GM19372 (cell line): Measurements from ENCODE around the gene HSPB9.
"Not testable (repeated sequence)": the region's sequence is repeated elsewhere in the genome, so short reads cannot be mapped to it uniquely, and the experiment has no call there.

ENCODE experiments used
- ATAC-seq: cut with Tn5 transposase; IDR thresholded peaks from one replicate; pipeline ENCODE4 v1.9.1; 2021; ENCODE audit warnings: mild to moderate bottlenecking, low read depth, moderate library complexity; ENCODE audit not compliant: unreplicated experiment

HSPB9 gene

GRCh38 chr17:42138749-42139492 is 16.3 kb downstream of the HSPB9 start:
- no peak for ATAC-seq

DNA sequence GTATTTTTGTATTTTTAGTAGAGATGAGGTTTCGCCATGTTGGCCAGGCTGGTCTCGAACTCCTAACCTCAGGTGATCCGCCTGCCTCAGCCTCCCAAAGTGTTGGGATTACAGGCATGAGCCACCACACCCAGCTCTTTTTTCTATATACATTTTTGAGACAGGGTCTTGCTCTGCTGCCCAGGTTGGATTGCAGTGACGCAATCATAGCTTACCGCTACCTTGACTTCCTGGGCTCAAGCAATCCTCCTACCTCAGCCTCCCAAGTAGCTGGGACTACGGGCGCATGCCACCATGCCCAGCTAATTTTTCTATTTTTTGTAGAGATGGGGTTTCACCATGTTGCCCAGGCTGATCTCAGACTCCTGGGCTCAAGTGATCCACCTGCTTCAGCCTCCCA is 18.1 kb downstream of the HSPB9 start:
- not testable (repeated sequence) for ATAC-seq

DNA sequence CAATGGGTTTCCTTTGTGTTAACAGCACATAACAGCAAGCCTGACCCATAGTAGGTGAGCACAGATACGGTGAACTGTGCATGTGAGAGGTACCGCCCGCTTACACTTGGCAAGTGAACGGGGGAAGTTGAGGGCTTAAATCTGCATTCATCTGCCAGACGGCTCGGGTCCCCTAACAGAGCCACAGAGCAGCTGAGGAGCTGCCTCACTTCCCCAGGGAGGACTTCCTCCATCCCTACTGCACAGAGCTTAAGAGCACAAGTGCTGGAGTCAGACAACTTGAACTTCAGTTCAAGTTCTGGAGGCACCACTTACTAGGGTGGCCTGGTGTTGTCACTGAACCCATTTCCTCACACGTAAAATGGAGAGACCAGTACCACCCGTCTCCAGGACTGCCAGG is 18.8 kb downstream of the HSPB9 start:
- ATAC-seq = no peak

DNA sequence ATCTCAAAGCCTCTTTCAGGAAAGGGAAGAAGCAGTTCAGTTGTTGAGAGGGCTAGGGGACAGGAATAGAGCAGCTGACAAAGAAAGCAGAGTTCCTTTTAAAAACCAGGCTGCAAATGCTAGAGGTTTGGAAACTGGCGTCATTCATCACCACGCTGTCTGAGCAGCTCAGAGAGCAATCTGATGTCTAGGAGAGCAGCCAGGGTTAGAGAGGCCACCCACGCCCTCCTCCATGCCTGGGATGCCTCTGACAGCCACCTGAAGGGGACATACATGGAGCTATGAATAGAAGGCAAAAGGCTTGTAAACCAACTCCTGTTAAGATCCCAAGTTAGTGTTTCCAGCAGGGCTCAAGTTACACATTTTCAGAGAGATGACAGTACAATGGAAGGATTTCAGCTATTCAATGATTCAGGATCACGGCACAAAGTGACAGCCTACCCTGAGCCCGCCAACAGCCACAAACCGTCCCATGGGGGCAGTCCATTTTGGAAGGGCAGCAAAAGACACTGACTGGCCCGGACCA is 19.8 kb downstream of the HSPB9 start:
- no peak for ATAC-seq

- ATAC-seq = not testable (repeated sequence)
Observed at GRCh38 chr17:42143138-42143537, 20.5 kb downstream of the HSPB9 start.

DNA sequence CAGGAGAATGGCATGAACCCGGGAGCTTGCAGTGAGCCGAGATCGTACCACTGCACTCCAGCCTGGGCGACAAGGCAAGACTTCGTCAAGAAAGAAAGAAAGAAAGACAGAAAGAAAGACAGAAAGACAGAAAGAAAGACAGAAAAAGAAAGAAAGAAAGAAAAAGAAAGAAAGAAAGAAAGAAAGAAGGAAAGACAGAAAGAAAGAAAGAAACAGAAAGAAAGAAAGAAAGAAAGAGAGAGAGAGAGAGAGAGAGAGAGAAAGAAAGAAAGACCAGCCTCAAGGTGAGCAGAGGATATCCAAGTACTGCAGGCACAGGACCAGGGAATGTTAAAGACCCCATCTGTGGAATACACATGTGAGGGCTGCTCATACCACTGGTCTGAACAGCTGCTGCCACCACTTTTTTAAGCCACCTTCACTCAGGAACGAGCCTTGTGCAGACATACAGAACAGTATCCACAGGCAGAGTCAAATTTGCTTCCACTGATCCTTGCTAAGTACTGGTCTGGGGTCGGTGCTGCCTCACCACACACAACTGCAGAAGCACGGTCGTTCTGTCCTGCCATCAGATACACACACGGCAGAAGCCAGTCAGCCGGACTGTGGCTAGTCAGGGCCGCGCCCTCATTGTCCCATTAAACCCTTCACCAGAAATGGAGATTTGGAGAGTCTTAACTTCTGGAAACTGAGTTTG is 24.5 kb downstream of the HSPB9 start:
- ATAC-seq = no peak

DNA sequence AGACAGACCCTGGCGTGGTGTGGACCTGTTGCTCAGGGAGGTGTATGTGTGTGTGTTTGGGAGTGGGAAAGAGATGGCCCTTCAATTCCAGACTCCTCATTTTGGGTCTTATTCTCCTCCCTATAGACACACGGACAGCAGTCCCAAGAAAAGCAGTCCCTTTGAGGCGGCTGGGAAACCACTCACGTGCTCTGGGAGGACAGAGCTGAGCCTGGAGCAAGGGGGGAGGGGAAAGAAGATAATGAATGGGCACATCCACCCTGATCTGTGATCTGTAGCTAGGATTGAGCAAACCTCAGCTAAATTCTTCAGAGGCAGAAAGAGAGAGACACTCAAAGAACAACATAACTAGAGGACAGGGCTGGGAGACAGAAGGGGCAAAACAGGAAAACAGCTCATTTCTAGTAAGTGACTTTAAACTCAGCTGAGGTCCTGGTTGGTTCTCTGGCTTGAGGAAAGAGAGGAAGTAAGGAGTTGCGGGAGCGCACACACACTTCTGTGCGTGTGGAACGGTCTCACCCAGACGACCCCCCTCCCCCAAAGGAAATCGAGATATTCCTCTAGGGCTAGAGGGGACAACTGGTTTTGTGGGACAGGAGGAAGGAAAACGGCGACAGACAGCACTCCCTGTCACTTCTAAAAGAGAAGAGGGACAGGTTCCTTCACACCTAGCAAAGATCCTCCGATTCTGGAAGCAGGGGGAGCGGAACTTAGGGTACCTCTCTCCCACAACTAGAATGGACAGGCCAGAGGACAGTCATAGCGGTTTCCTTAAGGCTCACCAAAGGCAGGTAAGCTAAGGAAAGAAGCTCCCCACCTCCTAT is 31.5 kb downstream of the HSPB9 start:
- peak; percentile 6 for ATAC-seq

- no peak for ATAC-seq
Observed at GRCh38 chr17:42155614-42156045, 33.0 kb downstream of the HSPB9 start.

DNA sequence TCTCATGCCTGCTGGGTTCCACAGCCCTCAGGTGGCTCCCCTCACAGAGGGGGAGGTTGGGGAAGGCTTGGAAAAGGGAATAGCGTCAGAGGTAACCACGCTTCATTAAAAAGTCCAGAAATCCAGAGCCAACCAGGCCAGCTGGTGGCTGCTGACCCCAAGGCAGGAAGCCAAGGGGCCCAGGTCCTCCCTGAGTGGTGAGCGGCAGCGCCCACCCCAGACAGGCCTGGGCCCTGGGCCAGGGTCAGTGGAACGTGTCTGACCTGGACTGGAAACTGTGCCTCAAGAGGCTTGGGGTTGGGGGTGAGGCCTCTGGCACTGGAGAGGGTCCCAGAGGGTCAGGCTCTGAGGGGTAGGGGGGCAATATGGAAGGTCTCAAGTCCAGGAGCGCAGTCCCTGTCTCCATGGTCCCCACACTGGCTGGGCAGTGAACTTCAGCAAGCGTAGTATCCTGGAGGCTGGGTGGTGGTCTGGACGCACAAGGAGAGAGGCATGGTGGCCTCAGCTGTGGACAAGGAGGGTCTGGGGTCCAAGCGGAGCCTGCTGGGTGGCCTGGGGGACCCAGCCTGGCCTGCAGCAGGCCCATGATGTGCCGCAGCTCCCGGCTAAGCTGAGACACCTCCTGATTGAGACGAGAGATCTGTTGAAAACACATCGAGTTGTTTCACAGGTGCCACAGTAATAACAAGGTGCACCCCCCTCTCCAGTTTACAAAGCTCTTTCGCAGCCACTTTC is 37.4 kb downstream of the HSPB9 start:
- ATAC-seq = no peak

GRCh38 chr17:42160531-42160910 is 37.9 kb downstream of the HSPB9 start:
- no peak for ATAC-seq

- ATAC-seq = no peak
Observed at GRCh38 chr17:42163113-42163512, 40.5 kb downstream of the HSPB9 start.

DNA sequence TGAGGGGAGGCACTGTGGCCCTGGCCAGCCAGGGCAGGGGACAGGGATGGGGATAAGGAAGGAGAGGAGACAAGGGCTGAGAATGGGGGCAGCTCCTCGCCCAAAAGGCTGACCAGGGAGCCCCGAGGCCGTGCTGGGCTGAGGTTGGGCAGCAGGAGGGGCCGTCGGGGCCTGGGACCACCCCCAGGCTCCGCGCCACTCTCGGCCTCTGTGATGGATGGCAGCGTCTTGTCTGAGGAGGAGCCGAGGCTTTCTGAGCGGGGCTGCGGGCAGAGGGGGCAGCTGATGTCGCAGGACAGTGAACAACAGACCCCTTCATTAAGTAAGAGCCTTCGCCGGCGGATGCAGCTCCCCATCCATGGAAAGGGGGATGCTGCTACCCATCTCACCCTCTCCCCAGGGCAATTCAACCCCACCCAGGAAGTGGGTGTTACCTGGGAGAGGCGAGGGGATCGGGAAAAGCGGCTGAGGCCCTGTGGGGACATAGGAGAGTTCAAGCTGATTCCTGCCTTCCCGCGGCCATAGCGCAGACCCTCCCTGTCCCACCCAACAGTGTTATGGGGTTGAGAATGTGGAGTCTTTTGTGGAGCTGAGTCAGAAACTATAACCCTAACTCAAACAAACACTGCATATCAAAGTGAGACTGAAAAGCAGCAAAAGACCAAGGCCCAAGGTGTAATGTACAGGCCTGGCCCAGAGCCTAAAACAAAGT is 41.2 kb downstream of the HSPB9 start:
- ATAC-seq = no peak

GRCh38 chr17:42165751-42166150 is 43.1 kb downstream of the HSPB9 start:
- ATAC-seq = no peak

DNA sequence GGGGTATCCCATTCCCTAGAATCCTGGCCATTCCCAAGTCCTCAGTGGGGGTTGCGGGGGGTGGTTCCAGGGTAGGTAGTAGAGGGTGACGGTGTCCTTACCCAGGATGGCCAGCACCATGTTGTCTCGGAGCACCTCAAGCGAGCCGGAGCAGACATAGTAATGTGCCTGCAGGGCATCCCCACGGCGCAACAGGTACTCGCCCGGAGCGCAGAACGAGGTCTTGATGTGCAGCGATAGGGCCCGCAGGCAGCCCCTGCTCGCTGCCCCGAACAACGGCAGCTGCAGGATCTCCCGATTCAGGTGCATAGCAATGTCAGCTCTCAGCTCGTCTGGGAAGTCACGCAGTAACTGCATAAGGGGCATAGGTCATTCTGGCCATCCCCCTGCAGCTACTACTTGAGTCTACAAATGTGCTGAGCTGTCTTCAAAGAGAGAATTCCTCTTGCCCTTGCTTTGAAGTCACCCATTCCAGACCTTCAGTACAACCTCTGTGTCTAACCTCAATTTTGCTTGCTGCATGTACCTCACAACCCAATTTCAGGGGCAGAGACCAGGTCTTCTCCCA is 43.7 kb downstream of the HSPB9 start:
- no peak for ATAC-seq

- no peak for ATAC-seq
Observed at GRCh38 chr17:42167807-42168206, 45.2 kb downstream of the HSPB9 start.

DNA sequence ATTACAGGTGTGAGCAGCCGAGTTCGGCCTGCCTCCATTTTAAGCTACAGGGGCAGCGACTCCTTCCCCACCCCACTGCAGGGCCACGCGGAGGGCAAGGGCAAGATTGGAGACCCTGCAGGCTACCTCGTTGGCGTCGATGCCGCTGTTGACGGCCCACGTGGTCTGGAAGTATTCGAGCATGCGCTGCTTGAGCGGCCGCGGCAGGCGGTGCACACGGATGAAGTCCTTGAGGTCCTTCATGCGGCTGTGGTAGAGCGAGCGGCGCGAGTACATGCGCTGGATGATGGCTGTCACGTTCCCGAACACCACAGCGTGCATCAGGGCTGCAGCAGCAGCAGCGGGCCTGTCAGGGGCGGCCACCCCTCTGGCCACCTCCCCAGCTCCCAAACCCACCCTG is 46.7 kb downstream of the HSPB9 start:
- ATAC-seq = no peak

- ATAC-seq = no peak
Observed at GRCh38 chr17:42171831-42172230, 49.2 kb downstream of the HSPB9 start.
